Limb (tissue), 2 donors: Measurements from ENCODE around the gene KCNT2.

ENCODE experiments used
- DNase-seq, 2 donors: peaks; one replicate each; pipeline ENCODE4 v3.0.0-alpha.2; 2016; ENCODE audit errors: extremely low spot score in 2 of 2

The KCNT2 gene

DNA sequence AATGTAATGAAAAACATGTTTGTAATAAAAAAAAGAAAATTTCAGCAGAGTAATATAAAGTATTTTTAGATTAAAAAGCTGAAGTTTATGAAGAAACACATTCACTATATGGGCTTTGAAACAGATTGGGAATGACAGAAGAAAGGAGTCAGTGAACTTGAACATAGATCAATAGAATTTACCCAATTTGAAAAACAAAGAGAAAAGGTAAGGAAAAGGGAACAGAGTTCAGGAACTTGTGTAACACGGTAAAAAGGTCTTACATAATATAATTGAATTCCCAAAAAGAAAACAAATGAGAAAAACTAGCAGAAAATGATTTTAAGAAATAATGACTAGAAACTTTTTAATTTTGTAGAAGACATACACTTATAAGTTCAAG, 206.8 kb downstream of the KCNT2 start:
- no peak for DNase-seq

DNA sequence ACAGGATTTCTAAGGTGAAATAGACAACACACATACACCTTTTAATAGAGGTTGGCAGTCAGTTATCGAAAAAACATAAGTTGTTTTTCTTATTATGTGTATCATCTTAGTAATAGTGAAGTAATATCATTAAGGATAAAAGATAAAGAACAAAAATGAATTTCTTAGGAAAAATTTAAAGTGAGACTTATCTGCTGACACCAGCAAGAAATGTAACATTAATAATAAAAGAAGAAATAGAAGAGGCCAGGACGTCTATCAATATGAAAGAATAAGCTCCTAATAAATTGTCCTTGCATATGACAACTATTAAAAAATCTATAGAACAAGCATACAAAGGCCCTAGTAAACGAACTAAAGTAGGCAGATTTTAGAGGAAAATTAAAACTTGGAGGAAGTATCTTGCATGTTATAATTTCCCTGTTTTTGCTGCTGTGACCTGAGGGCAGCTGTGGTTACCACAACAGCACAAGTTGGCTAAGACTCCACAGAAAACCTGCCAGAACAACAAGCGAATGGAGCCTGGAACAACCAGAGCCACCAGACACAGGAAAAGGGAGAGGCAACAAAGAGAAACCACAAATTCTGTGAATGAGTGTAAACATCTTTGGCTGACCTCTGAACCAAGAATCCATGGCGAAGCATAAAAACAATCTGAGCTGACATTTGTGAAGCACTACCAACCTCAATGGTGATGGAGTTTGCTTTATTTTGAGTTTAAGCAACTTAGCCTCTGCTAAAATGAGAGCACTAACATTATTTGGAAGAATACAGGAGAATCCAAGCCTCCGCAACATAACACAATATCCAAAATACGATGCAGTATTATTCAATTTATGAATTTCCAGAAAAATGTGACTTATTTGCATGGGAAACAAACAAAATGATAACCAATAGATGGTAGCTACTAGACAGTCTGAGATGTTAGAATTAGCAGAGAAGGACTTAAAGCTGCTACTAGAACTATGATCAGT, 207.5 kb downstream of the KCNT2 start:
- no peak for DNase-seq

DNA sequence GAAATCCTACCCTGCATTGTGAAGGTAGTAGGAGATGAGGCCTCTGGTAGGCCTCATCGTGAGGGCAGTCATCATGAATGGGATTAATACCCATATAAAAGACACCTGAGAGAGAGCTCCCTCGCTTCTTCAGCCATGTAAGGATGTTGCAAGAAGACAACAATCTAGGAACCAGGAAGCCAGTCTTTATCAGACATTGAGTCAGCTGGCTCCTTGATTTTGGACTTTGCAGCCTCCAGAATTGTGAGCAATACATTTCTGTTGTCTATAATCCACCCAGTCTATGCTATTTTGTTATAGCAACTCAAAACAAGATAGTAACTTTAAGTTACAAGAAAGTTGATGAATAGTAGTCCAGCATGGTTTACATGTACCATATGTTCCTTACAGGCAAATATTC, 208.5 kb downstream of the KCNT2 start:
- no peak for DNase-seq

DNA sequence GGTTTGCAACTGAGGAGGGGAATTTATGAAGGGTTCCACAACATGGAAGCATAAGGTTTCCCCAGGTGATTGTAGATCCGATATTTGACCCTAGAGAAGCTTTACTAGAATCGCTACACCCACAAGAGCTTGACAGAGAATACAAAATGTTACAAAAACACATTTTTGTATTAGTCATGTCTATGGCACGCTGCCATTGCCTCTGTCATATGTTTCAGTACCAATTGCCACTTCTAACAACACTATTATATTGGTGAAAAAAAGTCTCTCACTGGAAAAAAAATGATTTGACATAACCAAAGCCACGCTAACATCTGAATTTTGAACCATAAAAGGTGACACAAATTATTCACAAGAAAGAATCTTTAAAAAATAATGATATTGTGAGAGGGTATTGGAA, 214.5 kb downstream of the KCNT2 start:
- no peak for DNase-seq

DNA sequence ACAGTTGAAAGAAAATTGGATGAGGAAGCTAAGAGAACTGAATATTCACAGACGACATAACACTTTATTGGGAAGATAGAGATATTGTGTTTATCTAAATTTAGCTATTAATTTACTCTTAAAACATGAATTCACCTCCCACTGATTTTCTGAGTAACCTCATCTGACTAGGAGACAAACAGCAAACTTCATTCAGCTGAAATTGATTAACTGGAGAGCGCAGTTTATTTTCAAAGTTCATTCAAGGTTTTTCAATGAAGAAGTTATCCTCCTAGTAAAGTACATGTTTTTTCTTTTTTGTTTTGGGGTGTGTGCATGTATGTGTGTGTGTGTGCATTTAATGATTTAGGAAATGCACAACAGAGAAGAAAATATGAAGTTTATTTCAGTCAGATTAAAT, 215.0 kb downstream of the KCNT2 start:
- no peak for DNase-seq

DNA sequence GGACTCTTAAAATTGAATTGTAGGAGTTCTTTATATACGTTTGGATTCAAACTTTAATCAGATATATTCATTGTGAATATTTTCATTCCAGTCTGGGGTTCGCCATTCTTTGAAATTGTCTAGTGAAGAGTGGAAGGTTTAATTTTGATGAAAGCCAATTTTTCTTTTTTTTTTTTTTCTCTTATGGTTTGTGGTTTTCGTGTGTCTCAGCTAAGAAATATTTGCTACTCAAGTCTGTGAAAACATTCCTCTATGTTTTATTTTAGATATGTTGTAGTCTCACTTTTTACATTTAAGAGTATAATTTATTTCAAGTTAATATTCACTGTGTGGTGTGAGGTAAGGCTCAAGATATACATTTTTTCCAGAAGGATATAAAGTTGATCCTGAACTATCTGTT, 220.5 kb downstream of the KCNT2 start:
- no peak for DNase-seq

DNA sequence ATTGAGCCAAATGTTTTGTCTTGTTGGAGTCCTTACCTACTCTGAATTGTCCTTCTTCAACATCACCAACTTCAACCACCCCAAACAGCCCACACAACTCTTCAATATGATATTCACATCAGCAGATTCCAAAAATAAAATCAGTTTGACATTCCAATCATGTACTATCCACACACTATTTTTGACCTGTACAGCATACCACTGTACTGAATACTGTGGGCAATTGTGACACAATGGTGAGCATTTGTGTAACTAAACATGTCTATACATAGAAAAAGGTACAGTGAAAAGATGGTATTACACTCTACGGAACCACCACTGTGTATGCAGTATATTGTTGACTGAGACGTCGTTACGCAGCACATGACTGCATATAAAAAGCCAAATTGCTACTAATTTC, 223.1 kb downstream of the KCNT2 start:
- no peak for DNase-seq

DNA sequence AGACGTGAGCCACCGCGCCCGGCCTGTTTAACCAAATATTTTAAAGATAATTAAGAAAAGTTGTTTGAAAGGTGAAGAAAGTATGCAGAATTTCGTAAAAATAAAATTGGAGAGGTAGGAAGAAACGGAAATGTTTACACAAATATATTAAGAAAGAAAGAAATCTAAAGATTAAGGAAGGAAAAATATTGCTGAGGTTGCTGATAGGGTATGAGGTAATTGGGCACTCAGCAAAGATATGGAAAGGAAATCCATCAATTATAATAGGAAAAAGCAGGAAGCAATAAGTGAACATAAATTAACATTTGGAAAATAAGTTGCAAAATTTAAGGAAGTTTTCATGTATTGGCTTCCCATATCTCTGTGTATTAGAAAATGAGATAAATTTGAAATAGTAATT, 225.9 kb downstream of the KCNT2 start:
- DNase-seq, result no peak

DNA sequence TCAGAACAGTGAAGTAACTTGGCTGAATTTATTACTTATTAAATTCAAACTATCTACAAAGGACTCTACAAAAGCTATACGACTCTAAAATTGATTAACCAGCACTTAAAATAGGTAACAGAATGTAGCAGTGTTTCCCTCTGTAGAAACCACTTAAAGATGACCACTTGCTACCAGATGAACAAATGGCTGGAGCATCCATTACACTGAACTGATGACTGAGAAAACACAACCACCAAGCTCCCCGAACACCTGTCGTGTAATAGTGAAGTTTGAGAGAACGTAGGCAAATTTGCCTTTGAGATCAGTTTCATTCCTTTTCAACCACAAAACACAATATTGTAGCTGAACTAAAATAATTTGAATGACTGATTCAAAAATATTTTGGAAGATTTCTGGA, 226.7 kb downstream of the KCNT2 start:
- DNase-seq, result no peak

DNA sequence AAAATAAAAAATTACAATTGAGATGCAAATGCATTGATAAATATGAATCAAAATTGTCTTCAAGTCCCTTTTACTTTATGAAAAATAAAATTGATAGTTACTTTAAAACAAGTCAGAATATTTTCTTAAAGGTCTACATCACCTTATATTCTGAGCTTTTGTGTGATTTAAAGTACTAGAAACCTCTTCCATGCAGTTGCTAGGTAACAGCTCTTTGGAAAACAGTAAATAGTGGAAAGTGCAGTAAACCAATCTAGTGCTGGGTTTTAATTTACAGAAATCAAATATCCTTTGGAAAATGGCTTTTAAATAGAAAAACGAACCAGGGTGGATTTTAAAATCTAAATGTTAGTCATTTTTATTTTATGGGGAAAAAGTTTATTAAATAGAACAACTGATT, 227.9 kb downstream of the KCNT2 start:
- DNase-seq, result peak in 1 of 2 donors; percentile 68

DNA sequence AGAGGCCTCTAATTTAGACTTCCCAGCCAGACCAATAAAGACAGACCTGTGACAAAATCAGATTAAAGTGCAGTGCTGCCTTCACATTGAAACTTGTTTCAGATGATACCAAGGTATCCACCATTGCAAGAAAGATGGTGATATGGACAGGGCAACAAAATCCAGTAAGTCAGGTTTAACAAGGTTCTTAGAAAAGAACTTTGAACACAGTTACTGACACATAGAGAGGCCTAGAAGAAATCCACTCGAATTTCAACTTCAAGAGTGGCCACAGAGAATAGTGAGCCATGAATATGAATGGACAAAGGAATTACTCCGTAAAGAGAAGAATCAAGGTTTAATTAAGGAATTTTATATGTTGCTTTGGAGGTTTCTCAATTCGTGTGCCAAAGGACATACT, 230.4 kb downstream of the KCNT2 start:
- DNase-seq, result no peak

DNA sequence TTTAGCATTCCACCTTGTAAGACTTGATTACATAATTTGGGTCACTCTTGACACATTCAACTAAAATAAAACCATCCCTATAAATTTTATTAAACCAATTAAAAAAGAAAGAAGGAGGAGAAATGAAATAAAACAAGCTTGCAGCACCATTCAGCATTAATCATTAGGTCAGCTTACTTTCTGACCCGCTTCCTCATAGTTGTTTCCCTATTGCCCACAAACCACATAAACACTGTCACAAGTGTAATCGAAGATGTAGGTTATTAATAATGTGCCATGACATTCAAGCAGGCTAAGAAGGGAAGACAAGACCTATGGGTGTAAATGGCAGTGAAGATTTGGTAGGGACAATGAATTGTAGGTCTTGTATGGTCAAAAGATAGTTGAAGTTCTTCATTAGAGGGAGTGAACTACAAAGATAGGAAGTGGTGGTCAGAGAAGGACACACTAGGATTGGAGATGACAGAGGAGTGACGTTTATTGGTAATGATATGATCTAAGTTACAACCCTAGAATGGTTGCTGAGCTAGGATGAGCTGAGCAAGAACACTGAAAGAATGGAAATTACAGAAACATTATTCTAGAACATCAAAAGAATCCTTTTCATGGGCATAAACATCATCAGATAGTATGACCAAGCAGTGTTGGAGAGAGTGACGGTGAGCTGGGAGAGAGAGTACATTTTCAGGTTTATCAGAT, 231.5 kb downstream of the KCNT2 start:
- no peak for DNase-seq

DNA sequence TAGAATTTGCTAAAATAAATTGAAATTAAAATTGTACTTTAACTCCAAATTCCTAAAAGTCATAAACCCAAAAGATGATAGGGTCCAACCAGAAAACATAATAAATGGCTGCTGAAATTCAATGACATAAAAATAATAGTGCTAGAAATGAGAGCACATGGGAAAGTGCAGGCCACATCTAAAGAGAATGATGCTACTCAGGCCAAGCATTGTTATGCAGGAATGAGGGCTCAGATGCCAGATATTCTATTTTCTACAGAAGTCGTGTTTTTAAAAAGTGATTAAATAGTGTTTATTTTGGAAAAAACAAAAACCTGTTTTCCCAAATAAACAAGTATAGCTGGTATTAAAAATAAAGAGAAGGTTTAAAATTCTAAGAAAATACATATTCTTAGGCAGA, 234.4 kb downstream of the KCNT2 start:
- DNase-seq, result no peak

DNA sequence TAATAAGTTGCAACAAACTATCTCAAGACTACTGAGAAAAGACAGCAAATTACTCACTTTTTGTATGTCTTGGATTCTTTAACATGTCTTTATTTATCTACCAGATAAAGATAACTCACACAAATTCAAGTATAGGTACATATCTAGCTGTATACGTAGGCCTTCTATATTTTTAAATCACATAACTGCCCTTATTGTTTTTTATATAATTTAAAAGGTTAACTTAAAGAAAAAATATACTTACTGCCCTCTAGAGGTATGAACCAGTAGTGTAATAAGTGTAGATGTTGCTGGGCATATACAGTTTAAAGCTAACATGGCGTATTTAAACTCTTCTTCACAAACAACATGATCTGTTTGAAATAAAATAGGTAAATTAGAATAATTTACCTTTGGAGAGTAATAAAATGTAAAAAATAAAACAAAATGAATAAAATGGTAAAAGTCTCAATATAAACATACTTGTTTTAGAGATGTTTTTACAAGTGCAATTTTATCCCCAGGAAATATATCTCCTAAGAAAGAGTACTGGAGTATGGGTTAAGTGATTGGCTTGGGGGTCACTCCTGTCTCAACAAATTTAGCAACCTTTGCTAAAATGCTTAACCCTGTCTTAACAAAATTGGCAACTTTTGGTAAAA, 235.2 kb downstream of the KCNT2 start:
- peak in 1 of 2 donors; percentile 38 for DNase-seq

DNA sequence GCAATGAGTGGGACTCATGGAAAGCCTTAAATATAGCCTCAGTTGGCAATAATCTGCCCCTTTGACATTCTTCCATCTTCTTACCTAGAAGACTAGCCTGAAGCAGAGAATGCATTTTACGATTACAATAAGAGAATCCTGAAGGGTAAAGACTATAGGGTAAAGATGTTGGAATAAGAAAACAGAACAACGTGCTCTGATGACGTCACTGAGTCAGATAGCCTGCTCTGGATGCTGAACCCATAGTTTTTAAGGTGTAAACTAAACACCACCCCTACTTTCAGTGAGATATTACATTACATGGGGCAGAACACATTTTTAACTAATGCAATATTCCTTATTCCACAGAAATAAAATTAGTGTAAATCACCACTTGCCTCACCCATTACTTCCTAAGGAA, 240.4 kb downstream of the KCNT2 start:
- no peak for DNase-seq

DNA sequence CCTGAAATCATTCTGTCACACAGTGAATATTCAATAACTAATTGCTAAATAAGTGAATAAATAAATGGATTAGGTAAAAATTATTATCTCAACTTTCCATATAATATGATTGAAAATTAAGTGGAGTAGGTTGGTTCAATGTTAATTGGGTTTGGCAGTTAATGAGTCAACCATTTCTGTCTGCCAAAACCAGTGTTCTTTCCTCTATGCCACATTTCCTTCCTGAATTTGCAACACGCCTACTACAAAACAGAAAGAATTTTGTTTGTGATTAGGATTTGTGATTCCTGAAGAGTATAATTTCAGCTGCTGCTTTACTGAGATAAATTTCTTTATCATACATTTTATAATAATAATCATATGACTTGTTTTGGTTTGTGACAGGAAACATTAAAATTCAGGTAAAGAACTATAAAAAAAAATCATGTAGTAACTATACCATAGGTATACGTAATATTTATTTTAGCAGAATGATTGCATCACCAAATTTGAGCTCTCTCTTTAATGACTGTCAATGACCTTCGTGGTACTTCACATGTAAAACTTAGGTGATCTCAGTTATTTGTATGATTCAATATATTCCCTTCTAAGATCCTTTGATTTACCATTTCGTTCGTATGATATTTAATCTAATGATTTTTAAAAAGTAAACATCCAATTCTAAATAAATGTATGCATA, 241.3 kb downstream of the KCNT2 start:
- no peak for DNase-seq

DNA sequence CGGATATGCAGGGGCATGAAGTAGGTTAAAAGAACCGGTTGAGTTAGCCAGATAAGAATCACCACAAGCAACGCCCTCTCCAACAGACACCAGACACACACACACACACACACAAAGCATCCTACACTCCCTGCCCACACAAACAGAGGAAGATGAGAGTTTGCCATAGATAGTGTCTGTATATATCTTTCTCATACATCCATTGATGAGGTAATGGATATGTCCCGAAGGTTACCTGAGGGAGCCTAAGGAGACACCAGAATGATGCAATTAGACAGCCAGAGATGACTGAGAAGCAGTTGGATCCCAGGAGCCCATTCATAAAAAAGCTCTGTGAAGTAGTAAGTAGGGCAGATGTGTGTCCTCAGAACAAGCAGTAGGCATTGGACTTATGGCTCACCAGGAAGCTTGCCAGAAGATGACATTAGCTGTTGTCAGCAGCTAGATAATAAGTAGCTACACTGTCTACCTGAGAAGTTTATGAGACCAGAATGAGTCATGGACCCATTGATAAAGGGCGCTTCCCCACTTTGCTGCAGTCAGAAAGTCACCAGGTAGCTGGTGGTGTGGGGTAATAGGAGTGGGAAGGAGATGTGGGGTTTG, 247.0 kb downstream of the KCNT2 start:
- no peak for DNase-seq

DNA sequence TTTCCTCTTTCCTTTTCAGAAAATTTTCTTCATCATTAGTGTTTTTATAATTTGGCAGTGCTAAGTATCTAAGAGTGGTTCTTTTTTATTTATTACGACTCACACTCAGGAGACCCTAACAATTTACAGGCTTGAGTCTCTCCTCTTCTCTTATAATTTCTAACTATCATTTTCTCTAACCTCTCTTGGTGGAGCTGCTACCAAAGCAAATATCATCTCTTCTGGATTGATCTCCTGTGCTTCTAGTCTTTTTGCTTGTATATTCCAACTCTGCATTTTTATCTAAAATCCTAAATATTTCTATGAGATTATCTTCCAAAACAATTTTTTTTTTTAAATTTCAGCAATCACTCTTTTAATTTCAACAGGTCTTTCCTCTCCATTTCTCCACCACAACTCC, 250.3 kb downstream of the KCNT2 start:
- DNase-seq, result no peak

DNA sequence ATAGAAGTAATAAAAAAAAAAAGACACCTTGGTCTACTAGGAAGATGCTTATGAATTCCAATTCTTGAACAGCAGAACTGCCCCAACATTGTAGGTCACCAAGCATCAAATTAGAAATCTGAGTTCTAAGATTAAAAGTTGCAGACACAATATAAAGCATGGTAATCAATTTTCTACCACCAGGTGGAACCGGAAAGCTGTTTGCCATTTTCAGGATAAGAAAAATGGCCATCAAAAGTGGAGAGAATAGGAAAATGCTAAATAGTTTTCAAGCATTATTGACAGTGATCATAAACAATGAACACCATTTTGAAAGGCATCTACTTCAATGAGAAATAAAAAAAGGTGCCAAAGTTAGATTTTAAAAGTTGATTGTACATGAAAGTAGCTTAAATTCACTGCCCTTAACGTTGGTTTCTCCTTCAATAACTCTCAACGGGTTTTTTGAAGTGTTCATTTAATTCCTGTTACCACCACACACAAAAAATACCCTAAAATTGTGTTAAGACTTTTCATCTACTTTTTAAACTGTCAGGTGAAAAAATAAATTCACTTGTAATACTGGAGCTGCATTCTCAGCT, 252.9 kb downstream of the KCNT2 start:
- peak in 1 of 2 donors; percentile 17 for DNase-seq

DNA sequence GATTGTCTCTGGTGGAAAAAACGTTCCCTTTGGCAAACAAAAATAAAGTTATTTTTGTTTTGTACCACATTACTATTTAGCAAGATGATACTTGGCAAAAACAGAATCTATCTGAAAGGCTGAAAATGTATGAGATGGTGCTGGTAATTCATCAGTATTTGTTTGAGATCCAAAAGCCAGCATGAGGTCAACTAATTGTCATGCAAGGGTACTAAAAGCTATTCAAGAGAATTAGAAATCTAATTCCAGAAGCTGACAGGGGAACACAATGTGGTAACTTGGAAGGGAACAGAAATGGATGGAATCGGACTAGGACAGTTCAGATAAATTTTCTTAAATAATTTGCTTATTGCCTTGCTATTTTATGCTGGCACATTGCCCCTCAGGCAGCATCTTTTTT, 263.8 kb downstream of the KCNT2 start:
- no peak for DNase-seq

DNA sequence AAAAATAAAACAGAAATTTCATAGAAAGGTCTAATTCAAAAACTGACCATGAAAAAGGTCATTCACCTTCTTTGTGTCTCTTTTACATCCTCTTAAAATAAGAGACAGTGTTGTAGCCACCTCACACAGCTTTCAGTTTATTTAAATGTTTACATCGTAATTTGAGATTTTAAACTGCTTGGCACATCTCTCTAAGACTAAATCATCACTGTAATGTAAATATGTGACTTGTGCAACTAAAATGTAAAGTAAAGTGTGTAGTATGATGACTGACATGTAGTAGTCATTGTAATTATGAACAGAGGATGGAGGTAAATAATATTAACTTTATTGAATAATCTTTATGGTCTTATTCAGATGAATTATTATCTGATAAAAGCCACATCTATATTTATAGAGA, 283.9 kb downstream of the KCNT2 start:
- no peak for DNase-seq
